ENCODE results near the gene PRKAG2. TPM values are rescaled to one million over a fixed set of nuclear protein-coding genes. Genes with fewer than 3 reads are reported as not detected.

The PRKAG2 gene
- total and polyA plus RNA-seq, 2 of the 13 experiments (the other 11 are each of a cell fraction or from before 2014, with no cell fraction given), result 0.90 to 1.3 TPM

GRCh38 chr7:151558575-151558974 lies 318.3 kb downstream of the PRKAG2 start:
- DNase-seq (ENCODE audit: low spot score) (peak; percentile 12), FAIRE-seq (no peak), ATAC-seq (no peak)
- H3K4me1 ChIP-seq (ENCODE audit: insufficient read depth, low read length), result peaks cover 23% of the 10 kb centered on the region
- H3K9me3 ChIP-seq (ENCODE audit: low read length), result no peaks in the 10 kb centered on the region
- H4K20me1 ChIP-seq (ENCODE audit: insufficient read depth, low read length), result no peaks in the 10 kb centered on the region
- no TSS peak for BruUV-seq (replicated peaks)
- H3K36me3 ChIP-seq (replicated peaks in 1 of 2; ENCODE audit: control insufficient read depth in 1 of 2, insufficient read depth in 2 of 2, low read length in 2 of 2), result no peaks in the 10 kb centered on the region
- H3K4me3 ChIP-seq (replicated peaks in 1 of 3; ENCODE audit: insufficient read depth in 1 of 3, low read depth in 2 of 3, low read length in 3 of 3), result no peak overlapping the region
- no peaks in the 10 kb centered on the region for H3K79me2 ChIP-seq (ENCODE audit: insufficient read depth, low read length)
- H2AFZ ChIP-seq (ENCODE audit: low read length), result no peak overlapping the region
- H3K27me3 ChIP-seq (ENCODE audit: control insufficient read depth in 1 of 2, insufficient read depth in 2 of 2, low read length in 2 of 2), result no peaks in the 10 kb centered on the region
- intact Hi-C loops (cut with micrococcal nuclease; ENCODE audit: unreplicated experiment) (no loop called here), in situ Hi-C loops (cut with HindIII; ENCODE audit: extremely low pct_ligation_motif_present, low pct_unique_long_range_greater_than_20kb) (no loop called here)
- no peak overlapping the region for H3K27ac ChIP-seq (ENCODE audit: extremely low read length, insufficient read depth, low read length)
- POLR2A ChIA-PET, result no interaction called here
- 46% methylated on average over 6 of the region's 6 CpGs for WGBS (ENCODE audit: low lambda C conversion rate)
- CTCF ChIA-PET (ENCODE audit: low intra/inter-chr PET ratio, low total read pairs), result no interaction called here
- H3K4me2 ChIP-seq (ENCODE audit: low read depth, low read length), result no peak overlapping the region
- TF ChIP-seq ZNF709 (CRISPR knock-in tag; IDR thresholded peaks at IDR 0.05) (no peak), NFYC (CRISPR knock-in tag; IDR thresholded peaks at IDR 0.05) (no peak), TP53 (CRISPR knock-in tag; conservative IDR thresholded peaks at IDR 0.05) (no peak), PBX3 (CRISPR knock-in tag; IDR thresholded peaks at IDR 0.05; ENCODE audit: borderline replicate concordance) (no peak)
- TF ChIP-seq, protein P1, sequence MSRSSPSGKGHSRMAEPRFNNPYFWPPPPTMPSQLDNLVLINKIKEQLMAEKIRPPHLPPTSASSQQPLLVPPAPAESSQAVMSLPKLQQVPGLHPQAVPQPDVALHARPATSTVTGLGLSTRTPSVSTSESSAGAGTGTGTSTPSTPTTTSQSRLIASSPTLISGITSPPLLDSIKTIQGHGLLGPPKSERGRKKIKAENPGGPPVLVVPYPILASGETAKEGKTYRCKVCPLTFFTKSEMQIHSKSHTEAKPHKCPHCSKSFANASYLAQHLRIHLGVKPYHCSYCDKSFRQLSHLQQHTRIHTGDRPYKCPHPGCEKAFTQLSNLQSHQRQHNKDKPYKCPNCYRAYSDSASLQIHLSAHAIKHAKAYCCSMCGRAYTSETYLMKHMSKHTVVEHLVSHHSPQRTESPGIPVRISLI (CRISPR knock-in tag; IDR thresholded peaks at IDR 0.05; ENCODE audit: borderline replicate concordance), result no peak
- H3K9ac ChIP-seq (ENCODE audit: insufficient read depth, low read depth, low read length), result no peak overlapping the region

GRCh38 chr7:151556592-151556991 lies 320.3 kb downstream of the PRKAG2 start:
- ChIA-PET CTCF (ENCODE audit: low intra/inter-chr PET ratio, low total read pairs) (no interaction called here), POLR2A (no interaction called here)
- WGBS (ENCODE audit: low lambda C conversion rate), result 91% methylated on average over 12 of the region's 12 CpGs

More at GRCh38 chr7:151556592-151556991, 320.3 kb downstream of the PRKAG2 start:
- Histone ChIP-seq H3K9ac (ENCODE audit: insufficient read depth, low read depth, low read length) (no peak overlapping the region), H3K27me3 (ENCODE audit: control insufficient read depth in 1 of 2, insufficient read depth in 2 of 2, low read length in 2 of 2) (peaks cover 0 to 8% of the 10 kb centered on the region in 2 experiments; a peak in 1 of 5 replicates), H3K36me3 (replicated peaks in 1 of 2; ENCODE audit: control insufficient read depth in 1 of 2, insufficient read depth in 2 of 2, low read length in 2 of 2) (no peaks in the 10 kb centered on the region), H4K20me1 (ENCODE audit: insufficient read depth, low read length) (no peaks in the 10 kb centered on the region), H3K4me1 (ENCODE audit: insufficient read depth, low read length) (peaks cover 23% of the 10 kb centered on the region), H3K4me2 (ENCODE audit: low read depth, low read length) (no peak overlapping the region), H3K9me3 (ENCODE audit: low read length) (no peaks in the 10 kb centered on the region), H3K4me3 (replicated peaks in 1 of 3; ENCODE audit: insufficient read depth in 1 of 3, low read depth in 2 of 3, low read length in 3 of 3) (no peak overlapping the region), H3K79me2 (ENCODE audit: insufficient read depth, low read length) (no peaks in the 10 kb centered on the region), H3K27ac (ENCODE audit: extremely low read length, insufficient read depth, low read length) (no peak overlapping the region), H2AFZ (ENCODE audit: low read length) (no peak overlapping the region)
- FAIRE-seq (no peak), DNase-seq (ENCODE audit: low spot score) (no peak), ATAC-seq (no peak)
- BruUV-seq (replicated peaks), result no TSS peak
- intact Hi-C loops (cut with micrococcal nuclease; ENCODE audit: unreplicated experiment) (no loop called here), in situ Hi-C loops (cut with HindIII; ENCODE audit: extremely low pct_ligation_motif_present, low pct_unique_long_range_greater_than_20kb) (no loop called here)
- no peak for TF ChIP-seq ETV6 (CRISPR knock-in tag; conservative IDR thresholded peaks at IDR 0.05)
- TF ChIP-seq FOSL1 (CRISPR knock-in tag; IDR thresholded peaks at IDR 0.05; ENCODE audit: borderline replicate concordance), result no peak
- no peak for TF ChIP-seq MEIS2 (CRISPR knock-in tag; IDR thresholded peaks at IDR 0.05)
- TF ChIP-seq, protein P2, sequence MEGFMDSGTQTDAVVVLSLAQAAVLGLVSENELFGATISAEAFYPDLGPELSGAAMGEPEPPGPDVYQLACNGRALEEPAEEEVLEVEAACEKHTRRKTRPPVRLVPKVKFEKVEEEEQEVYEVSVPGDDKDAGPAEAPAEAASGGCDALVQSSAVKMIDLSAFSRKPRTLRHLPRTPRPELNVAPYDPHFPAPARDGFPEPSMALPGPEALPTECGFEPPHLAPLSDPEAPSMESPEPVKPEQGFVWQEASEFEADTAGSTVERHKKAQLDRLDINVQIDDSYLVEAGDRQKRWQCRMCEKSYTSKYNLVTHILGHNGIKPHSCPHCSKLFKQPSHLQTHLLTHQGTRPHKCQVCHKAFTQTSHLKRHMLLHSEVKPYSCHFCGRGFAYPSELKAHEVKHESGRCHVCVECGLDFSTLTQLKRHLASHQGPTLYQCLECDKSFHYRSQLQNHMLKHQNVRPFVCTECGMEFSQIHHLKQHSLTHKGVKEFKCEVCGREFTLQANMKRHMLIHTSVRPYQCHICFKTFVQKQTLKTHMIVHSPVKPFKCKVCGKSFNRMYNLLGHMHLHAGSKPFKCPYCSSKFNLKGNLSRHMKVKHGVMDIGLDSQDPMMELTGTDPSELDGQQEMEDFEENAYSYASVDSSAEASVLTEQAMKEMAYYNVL (CRISPR knock-in tag; IDR thresholded peaks at IDR 0.05; ENCODE audit: borderline replicate concordance), result no peak
- TF ChIP-seq PLSCR1 (CRISPR knock-in tag; IDR thresholded peaks at IDR 0.05; ENCODE audit: borderline replicate concordance), result no peak
- no peak for TF ChIP-seq ZNF746 (CRISPR knock-in tag; IDR thresholded peaks at IDR 0.05)
